GM12801 (cell line): ENCODE data around the gene LTO1.

Experiments used
- CTCF ChIP-seq: IDR thresholded peaks from one replicate; pipeline ENCODE4 v1.5.1; 2011; ENCODE audit warnings: control low read depth; ENCODE audit not compliant: insufficient read length; ENCODE audit errors: extremely low read depth

Gene LTO1

GRCh38 chr11:69667619-69668604 lies 7.2 kb downstream of the LTO1 start:
- TF ChIP-seq CTCF, result no peak

- TF ChIP-seq CTCF, result no peak
Observed at GRCh38 chr11:69666752-69667536, 8.2 kb downstream of the LTO1 start.

- TF ChIP-seq CTCF, result no peak
Observed at GRCh38 chr11:69666261-69666660, 8.9 kb downstream of the LTO1 start.

GRCh38 chr11:69665669-69666068 lies 9.5 kb downstream of the LTO1 start:
- TF ChIP-seq CTCF, result no peak

- TF ChIP-seq CTCF, result no peak
Observed at GRCh38 chr11:69664901-69665300, 10.3 kb downstream of the LTO1 start.

GRCh38 chr11:69664103-69664775 lies 10.9 kb downstream of the LTO1 start:
- TF ChIP-seq CTCF, result no peak

GRCh38 chr11:69663326-69663725 lies 11.8 kb downstream of the LTO1 start:
- TF ChIP-seq CTCF, result no peak
